HepG2 (cell line): ENCODE data around the gene STXBP2.

Source experiments
- SP140L ChIP-seq: sonication (generic); formaldehyde crosslinking; IDR thresholded peaks from 2 replicates; pipeline ENCODE4 v1.4.0; 2020; ENCODE audit warnings: missing genetic modification reagents, borderline replicate concordance
- TAF1 ChIP-seq: sonication (generic); formaldehyde crosslinking; IDR thresholded peaks from 2 replicates; pipeline ENCODE4 v1.4.0; 2020; ENCODE audit warnings: missing genetic modification reagents
- U2AF2 ChIP-seq: fragments of 200-400 bp; formaldehyde crosslinking; IDR thresholded peaks from 2 replicates; pipeline ENCODE4 v1.6.1; 2017; ENCODE audit warnings: low read depth, mild to moderate bottlenecking, low read length

- TF ChIP-seq TAF1 (CRISPR knock-in tag) (no peak), SP140L (CRISPR knock-in tag) (no peak), U2AF2 (no peak)
Measured at GRCh38 chr19:7645163-7645562, 8.3 kb downstream of the STXBP2 start.
